Lower leg skin (tissue), 4 donors: ENCODE results near the gene DNASE1L3. TPM values are rescaled to one million over a fixed set of nuclear protein-coding genes. Genes with fewer than 3 reads are reported as not detected.

Experiments
- DNase-seq, 2 donors: peaks; one replicate each; pipeline ENCODE4 v3.0.0-alpha.2; 2019; ENCODE audit warnings: low spot score in 2 of 2
- H3K4me3 ChIP-seq: fragments of 200-600 bp; sonication (generic); 2 replicates; pipeline ENCODE4 v1.5.1; 2017; ENCODE audit warnings: mild to moderate bottlenecking, low read depth; ENCODE audit not compliant: poor library complexity, severe bottlenecking
- POLR2A ChIP-seq, 2 donors: fragments of 450-650 bp; IDR thresholded peaks; one replicate each; pipeline ENCODE4 v1.6.1; 2016 to 2017; ENCODE audit warnings: antibody characterized with exemption in 2 of 2, mild to moderate bottlenecking in 1 of 2, moderate library complexity in 1 of 2
- WGBS, 2 donors: methylation state at CpG; one replicate each; pipeline ENCODE4 v1.1.5; 2018; 5-methylcytosine and 5-hydroxymethylcytosine counted together
- intact Hi-C: fragments of 100-400 bp; cut with DNase I; formaldehyde crosslinking; loops from one replicate; pipeline ENCODE4 v1.15.0; 2023; ENCODE audit warnings: low total_unique reads
- total RNA-seq, 4 donors: library from RNA; depleted of rRNA; stranded (reverse); fragments of >200 nt; gene quantifications; one replicate each; pipeline ENCODE4 v1.1.0, GENCODE V29; 2016
- TF ChIP-seq, protein P1 (sequence below), 3 donors: fragments of 450-650 bp; IDR thresholded peaks; one replicate each; pipeline ENCODE4 v1.5.1; 2016; ENCODE audit warnings: antibody characterized with exemption in 3 of 3, mild to moderate bottlenecking in 3 of 3, moderate library complexity in 2 of 3

The DNASE1L3 gene
- total RNA-seq, 4 donors from 2014 or later: 0.76 to 8.1 (median 3.1) TPM

GRCh38 chr3:58150130-58150809, 60.5 kb downstream of the DNASE1L3 start:
- intact Hi-C loops: no loop called here
- DNase-seq: no peak
- no peak for TF ChIP-seq POLR2A (IDR thresholded peaks at IDR 0.05)
- TF ChIP-seq, protein P1, sequence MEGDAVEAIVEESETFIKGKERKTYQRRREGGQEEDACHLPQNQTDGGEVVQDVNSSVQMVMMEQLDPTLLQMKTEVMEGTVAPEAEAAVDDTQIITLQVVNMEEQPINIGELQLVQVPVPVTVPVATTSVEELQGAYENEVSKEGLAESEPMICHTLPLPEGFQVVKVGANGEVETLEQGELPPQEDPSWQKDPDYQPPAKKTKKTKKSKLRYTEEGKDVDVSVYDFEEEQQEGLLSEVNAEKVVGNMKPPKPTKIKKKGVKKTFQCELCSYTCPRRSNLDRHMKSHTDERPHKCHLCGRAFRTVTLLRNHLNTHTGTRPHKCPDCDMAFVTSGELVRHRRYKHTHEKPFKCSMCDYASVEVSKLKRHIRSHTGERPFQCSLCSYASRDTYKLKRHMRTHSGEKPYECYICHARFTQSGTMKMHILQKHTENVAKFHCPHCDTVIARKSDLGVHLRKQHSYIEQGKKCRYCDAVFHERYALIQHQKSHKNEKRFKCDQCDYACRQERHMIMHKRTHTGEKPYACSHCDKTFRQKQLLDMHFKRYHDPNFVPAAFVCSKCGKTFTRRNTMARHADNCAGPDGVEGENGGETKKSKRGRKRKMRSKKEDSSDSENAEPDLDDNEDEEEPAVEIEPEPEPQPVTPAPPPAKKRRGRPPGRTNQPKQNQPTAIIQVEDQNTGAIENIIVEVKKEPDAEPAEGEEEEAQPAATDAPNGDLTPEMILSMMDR (IDR thresholded peaks at IDR 0.05): no peak
- WGBS, 2 donors: 80 to 85% methylated on average over 14 of the region's 14 CpGs
- no peak overlapping the region for H3K4me3 ChIP-seq

DNA sequence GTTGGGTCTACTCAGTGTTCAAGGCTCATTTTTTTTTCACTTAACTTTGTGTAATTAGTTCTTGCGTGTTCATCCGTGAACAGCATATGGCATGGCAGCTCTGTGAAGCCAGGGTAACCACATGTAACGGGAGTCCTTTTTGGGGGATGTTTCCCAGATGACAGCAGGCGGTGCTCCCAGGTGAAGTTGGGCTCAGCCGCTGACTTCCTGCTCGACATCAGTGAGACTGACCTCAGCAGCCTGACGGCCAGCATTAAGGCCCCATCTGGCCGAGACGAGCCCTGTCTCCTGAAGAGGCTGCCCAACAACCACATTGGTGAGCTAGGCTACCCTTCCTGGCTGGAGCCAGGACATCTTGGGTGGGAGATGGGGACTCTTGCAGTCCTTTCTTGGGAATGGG, 62.7 kb downstream of the DNASE1L3 start:
- H3K4me3 ChIP-seq: no peak overlapping the region
- intact Hi-C loops: no loop called here
- TF ChIP-seq, protein P1 (IDR thresholded peaks at IDR 0.05): no peak
- no peak for TF ChIP-seq POLR2A (IDR thresholded peaks at IDR 0.05)
- no peak for DNase-seq
- 96 to 97% methylated on average over 9 of the region's 9 CpGs for WGBS, 2 donors

GRCh38 chr3:58144478-58145325, 66.1 kb downstream of the DNASE1L3 start:
- no peak overlapping the region for H3K4me3 ChIP-seq
- DNase-seq: no peak
- TF ChIP-seq, protein P1 (IDR thresholded peaks at IDR 0.05): no peak
- WGBS, 2 donors: 87 to 90% methylated on average over 7 of the region's 7 CpGs
- intact Hi-C loops: no loop called here

- intact Hi-C loops: no loop called here
- no peak for DNase-seq
- WGBS, 2 donors: 93 to 94% methylated on average over 8 to 9 of the region's 9 CpGs
- H3K4me3 ChIP-seq: no peak overlapping the region
- no peak for TF ChIP-seq POLR2A (IDR thresholded peaks at IDR 0.05)
- TF ChIP-seq, protein P1 (IDR thresholded peaks at IDR 0.05): no peak
Measured at GRCh38 chr3:58143417-58144055, 67.2 kb downstream of the DNASE1L3 start.

Other genes starting within 250 kb of the DNASE1L3 start
- 100 to 1,000 TPM; 108 to 155 (median 128) TPM for gene FLNB, start 202.6 kb downstream of the DNASE1L3 start, total RNA-seq
- 10 to 100 TPM; 36.5 to 69.7 (median 51.1) TPM for gene ABHD6, start 26.8 kb upstream of the DNASE1L3 start, total RNA-seq
- 10 to 100 TPM in 1 of 4 donors, 1 to 10 TPM in 3; 8.2 to 16.7 (median 9.5) TPM for gene RPP14, start 95.3 kb upstream of the DNASE1L3 start, total RNA-seq
- 10 to 100 TPM in 3 of 4 donors, 1 to 10 TPM in 1; 9.5 to 17.7 (median 12.7) TPM for gene HTD2, start 95.5 kb upstream of the DNASE1L3 start, total RNA-seq
- gene PXK, start 121.9 kb upstream of the DNASE1L3 start, total RNA-seq: 10 to 100 TPM; 19.4 to 27.7 (median 23.9) TPM
- 100 to 1,000 TPM in 2 of 4 donors, 10 to 100 TPM in 2; 36.9 to 112 (median 77.8) TPM for gene PDHB, start 222.9 kb upstream of the DNASE1L3 start, total RNA-seq